Measurements from ENCODE around the gene NUP85. TPM values are rescaled to one million over a fixed set of nuclear protein-coding genes. Genes with fewer than 3 reads are reported as not detected.

The NUP85 gene
- total RNA-seq, 3 donors from 2014 or later: 37.1 to 40.2 (median 37.7) TPM

DNA sequence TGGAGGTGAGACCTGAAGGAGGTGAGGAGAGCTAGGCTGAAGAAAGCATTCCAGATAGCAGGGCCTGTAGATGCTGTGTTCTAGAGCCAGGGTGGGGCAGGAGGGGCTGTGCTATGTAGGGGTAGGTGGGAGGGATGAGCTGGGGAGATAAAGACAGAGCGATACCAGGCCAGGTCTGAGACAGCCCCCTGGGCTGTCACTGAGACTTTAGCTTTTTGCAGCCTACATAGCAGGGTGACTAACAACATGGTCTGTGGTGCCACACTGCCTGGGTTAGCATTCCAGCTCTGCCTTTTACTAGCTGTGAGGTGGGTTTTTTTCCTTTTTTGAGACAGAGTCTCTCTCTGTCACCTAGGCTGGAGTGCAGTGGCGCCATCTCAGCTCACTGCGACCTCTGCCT is 14.3 kb downstream of the NUP85 start:
- Histone ChIP-seq H3K36me3 (peaks cover 9% of the 10 kb centered on the region), H3K4me1 (no peaks in the 10 kb centered on the region), H3K27me3 (no peaks in the 10 kb centered on the region), H3K4me3 (no peak overlapping the region), H3K27ac (no peak overlapping the region), H3K9me3 (no peaks in the 10 kb centered on the region)
- intact Hi-C loops (cut with DNase I; ENCODE audit: low total_unique reads): no loop called here
- TF ChIP-seq POLR2AphosphoS5 (IDR thresholded peaks at IDR 0.05) (no peak), POLR2A (IDR thresholded peaks at IDR 0.05) (no peak)
- TF ChIP-seq, protein P1, sequence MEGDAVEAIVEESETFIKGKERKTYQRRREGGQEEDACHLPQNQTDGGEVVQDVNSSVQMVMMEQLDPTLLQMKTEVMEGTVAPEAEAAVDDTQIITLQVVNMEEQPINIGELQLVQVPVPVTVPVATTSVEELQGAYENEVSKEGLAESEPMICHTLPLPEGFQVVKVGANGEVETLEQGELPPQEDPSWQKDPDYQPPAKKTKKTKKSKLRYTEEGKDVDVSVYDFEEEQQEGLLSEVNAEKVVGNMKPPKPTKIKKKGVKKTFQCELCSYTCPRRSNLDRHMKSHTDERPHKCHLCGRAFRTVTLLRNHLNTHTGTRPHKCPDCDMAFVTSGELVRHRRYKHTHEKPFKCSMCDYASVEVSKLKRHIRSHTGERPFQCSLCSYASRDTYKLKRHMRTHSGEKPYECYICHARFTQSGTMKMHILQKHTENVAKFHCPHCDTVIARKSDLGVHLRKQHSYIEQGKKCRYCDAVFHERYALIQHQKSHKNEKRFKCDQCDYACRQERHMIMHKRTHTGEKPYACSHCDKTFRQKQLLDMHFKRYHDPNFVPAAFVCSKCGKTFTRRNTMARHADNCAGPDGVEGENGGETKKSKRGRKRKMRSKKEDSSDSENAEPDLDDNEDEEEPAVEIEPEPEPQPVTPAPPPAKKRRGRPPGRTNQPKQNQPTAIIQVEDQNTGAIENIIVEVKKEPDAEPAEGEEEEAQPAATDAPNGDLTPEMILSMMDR (IDR thresholded peaks at IDR 0.05): no peak
- no peak for DNase-seq (ENCODE audit: low spot score in 2 of 2)

DNA sequence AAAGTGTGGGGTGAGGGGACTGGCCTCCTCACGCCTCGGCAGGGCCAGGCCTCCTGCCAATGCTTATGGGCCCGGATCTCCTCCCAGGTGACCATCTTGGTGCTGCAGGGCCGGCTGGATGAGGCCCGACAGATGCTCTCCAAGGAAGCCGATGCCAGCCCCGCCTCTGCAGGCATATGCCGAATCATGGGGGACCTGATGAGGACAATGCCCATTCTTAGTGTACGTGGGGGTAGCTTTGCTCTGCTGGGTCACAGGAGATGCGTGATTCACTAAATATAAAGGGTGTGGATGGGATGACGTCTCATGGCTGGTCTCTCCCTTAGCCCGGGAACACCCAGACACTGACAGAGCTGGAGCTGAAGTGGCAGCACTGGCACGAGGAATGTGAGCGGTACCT is 19.5 kb downstream of the NUP85 start:
- Histone ChIP-seq H3K9me3 (no peaks in the 10 kb centered on the region), H3K4me3 (no peak overlapping the region), H3K36me3 (peaks cover 9% of the 10 kb centered on the region), H3K27me3 (no peaks in the 10 kb centered on the region), H3K4me1 (no peaks in the 10 kb centered on the region), H3K27ac (peak overlapping the region in 1 of 2 donors; percentile 19)
- no peak for DNase-seq (ENCODE audit: low spot score in 2 of 2)
- no peak for TF ChIP-seq POLR2AphosphoS5 (IDR thresholded peaks at IDR 0.05)
- no peak for TF ChIP-seq POLR2A (IDR thresholded peaks at IDR 0.05)
- TF ChIP-seq, protein P1 (IDR thresholded peaks at IDR 0.05): no peak
- intact Hi-C loops (cut with DNase I; ENCODE audit: low total_unique reads): no loop called here

DNA sequence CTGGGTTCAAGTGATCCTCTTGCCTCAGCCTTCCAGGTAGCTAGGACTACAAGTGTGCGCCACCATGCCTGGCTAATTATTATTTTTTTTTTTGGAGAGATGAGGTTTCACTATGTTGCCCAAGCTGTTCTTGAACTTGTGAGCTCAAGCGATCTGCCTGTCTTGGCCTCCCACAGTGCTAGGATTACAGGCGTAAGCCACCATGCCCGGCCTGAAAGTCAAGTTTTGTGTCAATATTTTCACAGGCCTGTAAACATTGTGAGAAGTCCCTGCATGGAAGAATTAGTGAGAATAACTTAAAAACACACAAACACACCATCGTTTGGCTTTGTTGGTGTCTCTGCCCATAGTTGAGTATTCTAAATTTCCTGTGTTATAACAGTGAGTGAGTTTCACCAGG is 22.2 kb downstream of the NUP85 start:
- DNase-seq (ENCODE audit: low spot score in 2 of 2): no peak
- no peaks in the 10 kb centered on the region for H3K4me1 ChIP-seq
- H3K36me3 ChIP-seq: peaks cover 17% of the 10 kb centered on the region
- intact Hi-C loops (cut with DNase I; ENCODE audit: low total_unique reads): no loop called here
- H3K27me3 ChIP-seq: no peaks in the 10 kb centered on the region
- H3K9me3 ChIP-seq: no peaks in the 10 kb centered on the region
- H3K4me3 ChIP-seq: no peak overlapping the region
- peak overlapping the region in 1 of 2 donors; percentile 28 for H3K27ac ChIP-seq
- TF ChIP-seq, protein P1 (IDR thresholded peaks at IDR 0.05): no peak
- TF ChIP-seq POLR2A (IDR thresholded peaks at IDR 0.05): no peak
- TF ChIP-seq POLR2AphosphoS5 (IDR thresholded peaks at IDR 0.05): no peak

DNA sequence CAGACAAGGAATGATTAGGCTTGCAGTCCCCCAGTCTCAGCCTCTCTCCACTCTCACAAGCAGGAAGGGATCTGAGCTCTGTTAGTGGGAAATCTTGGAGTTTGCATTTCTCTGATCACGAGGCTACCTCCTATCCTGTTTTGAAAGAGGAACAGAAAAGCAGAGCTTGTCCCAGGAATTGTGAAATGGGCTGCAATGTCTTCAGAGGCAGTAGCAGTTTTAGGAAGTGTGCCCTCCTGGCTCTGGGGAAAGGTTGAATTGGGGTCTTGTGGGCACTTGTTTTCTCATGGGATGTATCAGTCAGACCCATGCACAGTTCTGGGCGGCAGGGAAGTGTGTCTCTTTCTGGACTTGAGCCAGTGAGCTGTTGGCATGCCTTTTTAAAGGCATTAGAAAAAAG is 22.8 kb downstream of the NUP85 start:
- intact Hi-C loops (cut with DNase I; ENCODE audit: low total_unique reads): no loop called here
- Histone ChIP-seq H3K9me3 (no peaks in the 10 kb centered on the region), H3K4me3 (no peak overlapping the region)

DNA sequence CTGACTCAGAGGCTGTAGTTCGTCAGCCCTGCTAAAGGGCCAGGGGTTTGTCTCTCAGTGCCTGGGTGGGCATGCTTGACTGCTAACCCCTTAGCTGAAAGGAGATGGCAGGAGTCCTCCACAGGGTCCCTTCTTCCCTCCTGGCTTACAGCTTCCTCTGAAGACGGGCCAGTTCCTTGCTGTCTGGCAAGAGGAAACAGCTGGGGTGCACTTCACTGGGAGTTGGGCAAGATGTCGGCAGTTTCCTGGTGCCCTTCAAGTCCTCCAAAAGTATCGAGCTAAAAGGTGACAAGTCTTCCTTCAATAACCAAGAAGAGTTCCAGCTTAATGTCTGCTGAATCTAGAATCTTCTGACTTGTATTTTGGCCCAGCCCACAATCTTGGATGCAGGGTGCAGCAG is 23.4 kb downstream of the NUP85 start:
- TF ChIP-seq POLR2A (IDR thresholded peaks at IDR 0.05): no peak
- TF ChIP-seq POLR2AphosphoS5 (IDR thresholded peaks at IDR 0.05): no peak
- TF ChIP-seq, protein P1 (IDR thresholded peaks at IDR 0.05): no peak
- DNase-seq (ENCODE audit: low spot score in 2 of 2): no peak
- Histone ChIP-seq H3K9me3 (no peaks in the 10 kb centered on the region), H3K27me3 (no peaks in the 10 kb centered on the region), H3K4me1 (no peaks in the 10 kb centered on the region), H3K4me3 (no peak overlapping the region), H3K36me3 (peaks cover 17% of the 10 kb centered on the region), H3K27ac (peak overlapping the region in 1 of 2 donors; percentile 48)
- intact Hi-C loops (cut with DNase I; ENCODE audit: low total_unique reads): no loop called here

More for the DNA sequence above, 22.8 kb downstream of the NUP85 start:
- TF ChIP-seq, protein P1 (IDR thresholded peaks at IDR 0.05): no peak
- TF ChIP-seq POLR2AphosphoS5 (IDR thresholded peaks at IDR 0.05): no peak
- no peak for TF ChIP-seq POLR2A (IDR thresholded peaks at IDR 0.05)
- peaks cover 17% of the 10 kb centered on the region for H3K36me3 ChIP-seq
- no peaks in the 10 kb centered on the region for H3K4me1 ChIP-seq
- DNase-seq (ENCODE audit: low spot score in 2 of 2): no peak
- no peaks in the 10 kb centered on the region for H3K27me3 ChIP-seq
- H3K27ac ChIP-seq: peak overlapping the region in 1 of 2 donors; percentile 28
